Vagina (tissue), 2 donors: ENCODE data around the gene EHHADH. TPM values are rescaled to one million over a fixed set of nuclear protein-coding genes. Genes with fewer than 3 reads are reported as not detected.
A peak's percentile ranks its signal among the peaks of the same experiment; 100 is the strongest.

ENCODE experiments used
- DNase-seq, 2 donors: peaks; one replicate each; pipeline ENCODE4 v3.0.0-alpha.2; 2017; ENCODE audit errors: extremely low spot score in 2 of 2
- H3K27ac ChIP-seq: fragments of 200-600 bp; sonication (generic); one replicate; pipeline ENCODE4 v1.5.1; 2019
- H3K27me3 ChIP-seq: fragments of 200-600 bp; sonication (generic); one replicate; pipeline ENCODE4 v1.5.1; 2019
- H3K36me3 ChIP-seq, 2 donors: fragments of 200-600 bp; sonication (generic); one replicate each; pipeline ENCODE4 v1.5.1; 2017 to 2019
- H3K4me1 ChIP-seq: fragments of 200-600 bp; sonication (generic); one replicate; pipeline ENCODE4 v1.5.1; 2019
- H3K4me3 ChIP-seq, 2 donors: fragments of 200-600 bp; sonication (generic); 1 replicate in 1 of 2; 2 replicates in 1 of 2; pipeline ENCODE4 v1.5.1; 2016 to 2019
- H3K9me3 ChIP-seq: fragments of 200-600 bp; sonication (generic); one replicate; pipeline ENCODE4 v1.5.1; 2019
- CTCF ChIP-seq, 3 experiments: fragments of 450-650 bp in 2 of 3; fragments of 200-600 bp in 1 of 3; sonication (generic) in 1 of 3; IDR thresholded peaks; one replicate each; pipeline ENCODE4 v1.5.1; 2017 to 2019; ENCODE audit warnings: antibody characterized with exemption in 3 of 3, mild to moderate bottlenecking in 2 of 3, moderate library complexity in 2 of 3
- POLR2A ChIP-seq, 2 donors: fragments of 450-650 bp; IDR thresholded peaks; one replicate each; pipeline ENCODE4 v1.6.1; 2017; ENCODE audit warnings: antibody characterized with exemption in 2 of 2, mild to moderate bottlenecking in 2 of 2, moderate library complexity in 2 of 2
- POLR2AphosphoS5 ChIP-seq, 2 donors: sonication (generic); formaldehyde crosslinking; IDR thresholded peaks; one replicate each; pipeline ENCODE4 v1.9.0; 2017; ENCODE audit warnings: antibody characterized with exemption in 2 of 2, mild to moderate bottlenecking in 2 of 2, low read depth in 1 of 2; ENCODE audit not compliant: insufficient read depth in 1 of 2
- intact Hi-C: fragments of 100-400 bp; cut with DNase I; formaldehyde crosslinking; loops from one replicate; pipeline ENCODE4 v1.15.1; 2023
- total RNA-seq: library from RNA; depleted of rRNA; stranded (reverse); fragments of >200 nt; gene quantifications from one replicate; pipeline ENCODE4 v1.2.3, GENCODE V29; 2016

The EHHADH gene
- total RNA-seq, 1 donor from 2014 or later, result 8.1 TPM

DNA sequence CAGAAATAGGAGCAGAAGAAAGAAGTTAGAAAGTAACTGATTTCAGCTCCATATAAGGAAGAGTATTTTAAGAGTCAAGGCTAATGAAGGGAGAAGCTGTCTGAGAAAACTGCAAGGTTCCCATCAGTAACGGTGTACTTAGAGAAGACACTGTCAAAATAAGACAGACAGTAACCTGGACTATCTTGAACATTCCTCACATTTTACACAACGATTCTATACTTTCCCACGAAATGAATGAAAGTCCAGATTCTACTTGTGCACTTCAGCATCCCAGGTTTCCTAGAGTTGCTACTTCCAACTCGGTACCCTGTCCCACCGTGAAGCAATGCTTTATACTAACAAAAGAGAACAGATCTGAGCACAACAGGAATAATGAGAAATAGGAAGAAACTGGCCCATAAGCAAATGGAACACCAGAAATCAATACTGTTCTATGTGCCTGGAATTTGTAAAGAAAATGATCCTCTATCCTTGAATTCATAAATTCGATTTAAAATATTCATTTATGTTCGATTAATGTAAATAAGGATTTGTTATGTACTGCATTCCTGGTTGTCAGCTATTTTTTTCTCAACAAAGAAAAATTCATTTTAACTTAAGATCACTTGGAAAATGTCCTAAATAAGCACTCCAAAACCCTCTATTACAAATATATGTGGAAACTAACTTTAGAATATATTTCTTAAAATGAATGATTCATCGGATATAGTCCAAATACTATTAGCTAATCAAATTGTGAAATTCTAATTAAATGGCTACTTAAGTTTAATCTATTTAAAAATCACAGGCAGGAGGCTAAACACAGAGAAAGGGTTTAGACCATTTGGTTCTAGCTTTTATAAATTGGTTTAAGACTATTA lies 102.5 kb downstream of the EHHADH start:
- H3K27ac ChIP-seq, result peak overlapping the region; percentile 87
- H3K4me3 ChIP-seq, result peak overlapping the region; percentile 71 to 74
- no peaks in the 10 kb centered on the region for H3K9me3 ChIP-seq
- no peaks in the 10 kb centered on the region for H3K27me3 ChIP-seq
- intact Hi-C loops, result no loop called here
- TF ChIP-seq CTCF (IDR thresholded peaks at IDR 0.05) (no peak), POLR2AphosphoS5 (IDR thresholded peaks at IDR 0.05; ENCODE audit: insufficient read depth in 1 of 2, low read depth in 1 of 2) (no peak), POLR2A (IDR thresholded peaks at IDR 0.05) (no peak)
- no peaks in the 10 kb centered on the region for H3K36me3 ChIP-seq
- H3K4me1 ChIP-seq, result peaks cover 18% of the 10 kb centered on the region
- no peak for DNase-seq

DNA sequence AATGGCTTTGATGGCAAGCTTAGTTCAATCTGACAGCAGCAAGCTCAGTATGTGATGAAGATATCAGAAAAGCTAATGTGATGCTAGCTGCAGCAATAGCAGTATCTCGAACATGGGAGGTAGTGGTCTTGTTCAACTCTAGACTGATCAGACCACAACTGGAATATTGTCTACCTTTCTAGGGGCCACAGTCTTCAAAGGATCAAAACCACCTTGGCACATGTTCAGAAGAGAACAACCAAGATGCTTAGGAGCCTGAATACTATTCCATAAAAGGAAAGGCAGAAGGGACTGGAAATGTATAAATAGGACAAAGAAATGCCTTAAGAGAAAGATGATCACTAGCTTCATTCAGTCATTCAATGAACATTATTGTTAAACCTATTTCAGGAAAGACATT lies 103.3 kb downstream of the EHHADH start:
- H3K27ac ChIP-seq, result no peak overlapping the region
- TF ChIP-seq CTCF (IDR thresholded peaks at IDR 0.05) (no peak), POLR2AphosphoS5 (IDR thresholded peaks at IDR 0.05; ENCODE audit: insufficient read depth in 1 of 2, low read depth in 1 of 2) (no peak), POLR2A (IDR thresholded peaks at IDR 0.05) (no peak)
- intact Hi-C loops, result no loop called here
- H3K36me3 ChIP-seq, result no peaks in the 10 kb centered on the region
- peaks cover 18% of the 10 kb centered on the region for H3K4me1 ChIP-seq
- no peak for DNase-seq
- peak overlapping the region in 1 of 2 donors; percentile 74 for H3K4me3 ChIP-seq
- H3K9me3 ChIP-seq, result no peaks in the 10 kb centered on the region
- H3K27me3 ChIP-seq, result no peaks in the 10 kb centered on the region

DNA sequence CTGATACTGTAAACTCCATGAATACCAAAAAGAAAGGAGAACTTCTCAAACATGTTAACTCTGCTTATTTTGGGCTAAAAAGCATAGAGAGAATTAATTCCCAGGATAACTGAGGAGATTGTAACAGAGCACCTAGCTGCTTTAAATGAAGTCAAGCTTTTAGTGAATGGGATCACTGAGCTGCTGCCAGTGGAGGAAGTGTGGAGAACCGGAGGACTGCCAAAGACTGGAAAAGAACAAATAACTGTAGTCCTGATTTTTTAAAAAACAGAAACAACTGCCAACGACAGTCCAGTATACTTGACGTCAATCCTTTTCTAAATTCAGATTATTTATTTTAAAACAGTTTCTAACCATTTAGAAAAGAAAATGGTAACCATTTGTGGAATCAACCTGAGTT lies 104.3 kb downstream of the EHHADH start:
- intact Hi-C loops, result no loop called here
- Histone ChIP-seq H3K4me1 (peaks cover 18% of the 10 kb centered on the region), H3K4me3 (no peak overlapping the region), H3K9me3 (no peaks in the 10 kb centered on the region), H3K36me3 (no peaks in the 10 kb centered on the region), H3K27me3 (no peaks in the 10 kb centered on the region), H3K27ac (no peak overlapping the region)
- no peak for TF ChIP-seq POLR2AphosphoS5 (IDR thresholded peaks at IDR 0.05; ENCODE audit: insufficient read depth in 1 of 2, low read depth in 1 of 2)
- no peak for TF ChIP-seq POLR2A (IDR thresholded peaks at IDR 0.05)
- no peak for TF ChIP-seq CTCF (IDR thresholded peaks at IDR 0.05)
- no peak for DNase-seq

DNA sequence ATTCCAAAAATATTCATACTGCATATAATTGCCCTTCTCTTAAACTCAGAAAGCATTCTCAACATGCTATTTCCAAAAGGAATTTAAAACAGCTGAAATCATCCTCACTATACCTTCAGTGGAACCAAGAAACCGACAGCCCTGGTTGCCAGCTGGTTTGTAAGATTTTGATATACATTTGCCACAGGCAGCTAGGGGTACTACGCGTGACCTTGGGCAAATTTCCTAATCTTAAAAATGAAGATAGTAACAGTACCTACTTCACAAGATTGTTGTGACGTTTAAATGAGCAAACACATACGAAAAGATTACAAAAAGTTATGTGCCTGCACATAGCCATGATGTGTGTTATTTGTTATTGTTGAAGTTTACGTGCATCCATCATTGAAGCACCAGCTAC lies 108.3 kb downstream of the EHHADH start:
- no peaks in the 10 kb centered on the region for H3K36me3 ChIP-seq
- H3K27me3 ChIP-seq, result no peaks in the 10 kb centered on the region
- no peak for DNase-seq
- H3K27ac ChIP-seq, result no peak overlapping the region
- TF ChIP-seq POLR2AphosphoS5 (IDR thresholded peaks at IDR 0.05; ENCODE audit: insufficient read depth in 1 of 2, low read depth in 1 of 2), result no peak
- no peak for TF ChIP-seq CTCF (IDR thresholded peaks at IDR 0.05)
- no peak for TF ChIP-seq POLR2A (IDR thresholded peaks at IDR 0.05)
- H3K4me1 ChIP-seq, result no peaks in the 10 kb centered on the region
- no peak overlapping the region for H3K4me3 ChIP-seq
- no peaks in the 10 kb centered on the region for H3K9me3 ChIP-seq
- intact Hi-C loops, result no loop called here

DNA sequence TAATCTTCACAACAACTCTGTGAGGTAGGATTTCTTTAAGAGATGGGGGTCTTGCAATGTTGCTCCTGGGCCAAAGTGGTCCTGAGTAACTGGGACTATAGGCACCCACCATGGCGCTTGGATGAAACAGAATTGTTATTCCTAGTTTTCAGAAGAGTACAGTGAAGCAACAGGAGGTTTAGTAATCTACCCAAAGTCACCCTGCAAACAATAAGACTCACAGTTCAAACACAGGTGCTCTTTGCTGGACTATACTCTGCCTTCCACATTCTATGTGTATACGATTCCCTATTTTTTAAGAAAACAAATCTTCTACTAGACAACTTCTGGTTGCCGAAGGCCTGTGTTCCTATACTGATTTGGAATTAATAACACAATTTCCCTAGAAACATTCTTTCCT lies 109.1 kb downstream of the EHHADH start:
- TF ChIP-seq POLR2AphosphoS5 (IDR thresholded peaks at IDR 0.05; ENCODE audit: insufficient read depth in 1 of 2, low read depth in 1 of 2) (no peak), CTCF (IDR thresholded peaks at IDR 0.05) (no peak), POLR2A (IDR thresholded peaks at IDR 0.05) (no peak)
- Histone ChIP-seq H3K4me3 (no peak overlapping the region), H3K27ac (no peak overlapping the region), H3K27me3 (no peaks in the 10 kb centered on the region), H3K4me1 (no peaks in the 10 kb centered on the region), H3K9me3 (no peaks in the 10 kb centered on the region), H3K36me3 (no peaks in the 10 kb centered on the region)
- DNase-seq, result no peak
- intact Hi-C loops, result no loop called here
